Thoracic aorta (tissue), 2 donors: ENCODE results near the gene CENPVL3. TPM values are rescaled to one million over a fixed set of nuclear protein-coding genes. Genes with fewer than 3 reads are reported as not detected.

ENCODE experiments used
- ATAC-seq: fragments of 150-250 bp; one replicate; pipeline ENCODE4 v1.8.0; 2017; ENCODE audit warnings: low read depth; ENCODE audit not compliant: insufficient number of reproducible peaks, low FRiP score
- DNase-seq: peaks from one replicate; pipeline ENCODE4 v3.0.0-alpha.2; 2020; ENCODE audit warnings: low spot score
- H3K27ac ChIP-seq, 2 donors: fragments of 200-600 bp; sonication (generic); 1 replicate in 1 of 2; 2 replicates in 1 of 2; pipeline ENCODE4 v1.5.1; 2016; ENCODE audit warnings: mild to moderate bottlenecking in 2 of 2, moderate library complexity in 2 of 2
- H3K27me3 ChIP-seq: fragments of 200-600 bp; sonication (generic); replicated peaks from 2 replicates; pipeline ENCODE4 v1.6.0; 2016; ENCODE audit warnings: mild to moderate bottlenecking; ENCODE audit not compliant: insufficient read depth
- H3K36me3 ChIP-seq: fragments of 200-600 bp; sonication (generic); one replicate; pipeline ENCODE4 v1.5.1; 2016
- H3K4me1 ChIP-seq, 2 donors: fragments of 200-600 bp; sonication (generic); 1 replicate in 1 of 2; 2 replicates in 1 of 2; pipeline versions ENCODE4 v1.5.1 to v1.6.0; 2016; ENCODE audit warnings: low read depth in 2 of 2, mild to moderate bottlenecking in 1 of 2; ENCODE audit not compliant: control insufficient read depth in 1 of 2
- H3K4me3 ChIP-seq: fragments of 200-600 bp; sonication (generic); 2 replicates; pipeline ENCODE4 v1.5.1; 2016; ENCODE audit warnings: mild to moderate bottlenecking
- H3K9me3 ChIP-seq: fragments of 200-600 bp; sonication (generic); 2 replicates; pipeline ENCODE4 v1.5.1; 2016
- total RNA-seq, 2 donors: library from RNA; depleted of rRNA; stranded (reverse); fragments of >200 nt; gene quantifications; one replicate each; pipeline versions ENCODE4 v1.1.0 to v1.2.3, GENCODE V29; 2016
- TF ChIP-seq, protein P1 (sequence below): fragments of 200-600 bp; sonication (generic); IDR thresholded peaks from one replicate; pipeline ENCODE4 v1.5.1; 2019; ENCODE audit warnings: antibody characterized with exemption

CENPVL3 gene
- total RNA-seq, 2 donors from 2014 or later, result not detected

DNA sequence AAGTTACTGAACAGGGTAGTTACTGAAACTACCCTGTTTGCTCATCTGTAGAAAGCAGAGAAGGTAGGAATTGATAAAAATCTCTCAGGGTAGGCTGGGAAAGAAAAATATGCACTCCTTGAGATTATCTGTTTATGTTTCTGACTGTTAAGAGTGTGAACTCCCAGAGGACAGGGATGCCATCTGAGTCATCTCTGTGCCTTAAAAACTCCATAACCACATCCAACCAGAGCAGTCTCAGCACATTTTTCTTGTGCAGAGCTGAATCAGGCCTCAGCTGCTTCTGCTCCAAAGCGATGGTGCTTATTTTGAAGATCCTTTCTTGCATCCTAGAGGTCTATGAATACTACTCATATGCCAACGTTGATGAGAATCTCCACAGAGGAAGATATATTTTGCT is 9.9 kb downstream of the CENPVL3 start:
- no peak overlapping the region for H3K4me3 ChIP-seq
- ATAC-seq (no peak), DNase-seq (no peak)
- no peaks in the 10 kb centered on the region for H3K36me3 ChIP-seq
- no peaks in the 10 kb centered on the region for H3K4me1 ChIP-seq
- no peaks in the 10 kb centered on the region for H3K27me3 ChIP-seq
- no peaks in the 10 kb centered on the region for H3K9me3 ChIP-seq
- TF ChIP-seq, protein P1, sequence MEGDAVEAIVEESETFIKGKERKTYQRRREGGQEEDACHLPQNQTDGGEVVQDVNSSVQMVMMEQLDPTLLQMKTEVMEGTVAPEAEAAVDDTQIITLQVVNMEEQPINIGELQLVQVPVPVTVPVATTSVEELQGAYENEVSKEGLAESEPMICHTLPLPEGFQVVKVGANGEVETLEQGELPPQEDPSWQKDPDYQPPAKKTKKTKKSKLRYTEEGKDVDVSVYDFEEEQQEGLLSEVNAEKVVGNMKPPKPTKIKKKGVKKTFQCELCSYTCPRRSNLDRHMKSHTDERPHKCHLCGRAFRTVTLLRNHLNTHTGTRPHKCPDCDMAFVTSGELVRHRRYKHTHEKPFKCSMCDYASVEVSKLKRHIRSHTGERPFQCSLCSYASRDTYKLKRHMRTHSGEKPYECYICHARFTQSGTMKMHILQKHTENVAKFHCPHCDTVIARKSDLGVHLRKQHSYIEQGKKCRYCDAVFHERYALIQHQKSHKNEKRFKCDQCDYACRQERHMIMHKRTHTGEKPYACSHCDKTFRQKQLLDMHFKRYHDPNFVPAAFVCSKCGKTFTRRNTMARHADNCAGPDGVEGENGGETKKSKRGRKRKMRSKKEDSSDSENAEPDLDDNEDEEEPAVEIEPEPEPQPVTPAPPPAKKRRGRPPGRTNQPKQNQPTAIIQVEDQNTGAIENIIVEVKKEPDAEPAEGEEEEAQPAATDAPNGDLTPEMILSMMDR, result no peak
- H3K27ac ChIP-seq, result no peak overlapping the region

DNA sequence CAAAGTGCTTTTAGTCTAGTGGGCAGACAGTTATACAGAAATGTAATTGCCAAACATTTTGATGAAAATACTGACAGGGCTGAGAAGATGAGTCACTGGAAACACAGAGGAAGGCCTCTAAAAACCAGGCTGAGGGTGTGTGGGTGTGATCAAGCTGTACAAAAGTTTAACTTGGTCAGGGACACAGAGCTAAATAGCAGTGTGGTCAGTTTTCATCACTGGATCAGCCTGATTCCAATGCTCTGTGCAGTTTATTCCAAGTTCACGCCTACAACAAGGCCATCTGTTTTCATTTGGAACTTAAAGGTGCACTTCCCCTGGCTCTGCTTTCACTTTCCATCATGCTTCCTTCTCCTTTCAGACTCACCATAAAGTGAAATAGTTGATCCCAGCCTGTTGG is 10.6 kb downstream of the CENPVL3 start:
- H3K4me3 ChIP-seq, result no peak overlapping the region
- H3K4me1 ChIP-seq, result no peaks in the 10 kb centered on the region
- no peaks in the 10 kb centered on the region for H3K27me3 ChIP-seq
- H3K9me3 ChIP-seq, result no peaks in the 10 kb centered on the region
- ATAC-seq (no peak), DNase-seq (no peak)
- no peak overlapping the region for H3K27ac ChIP-seq
- H3K36me3 ChIP-seq, result no peaks in the 10 kb centered on the region
- TF ChIP-seq, protein P1, result no peak

DNA sequence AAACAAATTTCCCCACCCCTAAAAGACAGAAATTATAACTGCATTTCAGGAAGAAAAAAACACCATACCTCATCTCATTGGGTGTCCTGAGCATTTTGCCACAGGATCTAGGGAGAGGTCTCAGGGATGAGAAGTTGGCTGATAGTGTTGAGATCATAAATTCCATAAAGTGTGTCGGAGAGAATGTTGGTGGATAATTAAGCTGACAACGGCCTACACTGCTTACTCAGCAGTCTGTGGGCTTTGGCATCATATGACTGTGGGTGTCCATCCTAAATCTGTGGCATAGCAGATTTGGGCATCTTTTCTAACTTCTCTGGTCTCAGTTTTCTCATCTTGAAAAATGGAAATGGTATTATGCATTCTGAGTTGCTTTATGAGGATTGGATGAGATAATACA is 12.3 kb downstream of the CENPVL3 start:
- ATAC-seq, result no peak

DNA sequence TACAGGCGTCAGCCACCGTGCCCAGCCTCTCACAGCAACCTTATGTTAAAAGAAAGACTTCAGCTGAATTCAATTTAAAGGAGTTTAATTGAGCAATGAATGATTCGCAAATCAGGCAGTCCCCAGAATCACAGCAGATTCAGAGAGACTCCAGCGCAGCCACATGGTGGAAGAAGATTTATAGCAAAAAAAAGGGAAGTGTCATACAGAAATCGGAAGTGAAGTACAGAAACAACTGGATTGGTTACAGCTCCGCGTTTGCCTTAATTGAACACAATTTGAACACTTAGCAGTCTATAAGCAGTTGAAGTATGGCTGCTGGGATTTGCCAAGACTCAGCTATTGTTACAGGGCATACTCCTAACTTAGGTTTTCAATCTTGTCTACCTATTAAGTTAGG is 19.8 kb downstream of the CENPVL3 start:
- Histone ChIP-seq H3K36me3 (no peaks in the 10 kb centered on the region), H3K9me3 (no peaks in the 10 kb centered on the region), H3K4me3 (no peak overlapping the region), H3K4me1 (no peaks in the 10 kb centered on the region), H3K27ac (no peak overlapping the region), H3K27me3 (no peaks in the 10 kb centered on the region)
- TF ChIP-seq, protein P1, result no peak
- no peak for DNase-seq
- no peak for ATAC-seq

More for the DNA sequence above, 12.3 kb downstream of the CENPVL3 start:
- Histone ChIP-seq H3K4me3 (no peak overlapping the region), H3K27me3 (no peaks in the 10 kb centered on the region), H3K4me1 (no peaks in the 10 kb centered on the region), H3K27ac (no peak overlapping the region), H3K36me3 (no peaks in the 10 kb centered on the region), H3K9me3 (no peaks in the 10 kb centered on the region)
- TF ChIP-seq, protein P1, result no peak
- DNase-seq, result no peak

DNA sequence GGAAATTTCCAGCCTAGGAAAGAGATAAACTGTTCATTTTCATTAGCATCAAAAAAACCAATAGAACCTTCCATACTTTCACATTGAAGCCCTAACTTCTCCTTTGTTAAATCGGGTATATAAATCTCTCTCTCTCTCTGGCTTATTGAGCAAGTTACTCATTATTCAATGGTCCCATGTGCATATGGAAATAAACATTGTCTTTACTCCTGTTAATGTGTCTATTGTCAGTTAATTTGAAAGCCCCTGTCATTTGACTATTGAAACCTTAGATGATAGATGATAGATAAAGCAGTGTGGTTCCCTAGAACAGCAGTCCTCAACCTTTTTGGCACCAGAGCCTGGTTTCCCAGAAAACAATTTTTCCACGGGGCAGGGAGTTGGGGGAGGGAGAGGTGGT is 46.8 kb downstream of the CENPVL3 start:
- Histone ChIP-seq H3K27ac (no peak overlapping the region), H3K4me3 (no peak overlapping the region), H3K4me1 (no peaks in the 10 kb centered on the region), H3K9me3 (no peaks in the 10 kb centered on the region), H3K27me3 (no peaks in the 10 kb centered on the region), H3K36me3 (no peaks in the 10 kb centered on the region)
- ATAC-seq (no peak), DNase-seq (no peak)
- TF ChIP-seq, protein P1, result no peak
